ENCODE data around the gene SEMG2. TPM values are rescaled to one million over a fixed set of nuclear protein-coding genes. Genes with fewer than 3 reads are reported as not detected.

The SEMG2 gene
- polyA plus RNA-seq, 1 donor (not counting 4 experiments of a cell fraction or from before 2014, with no cell fraction given), result not detected

DNA sequence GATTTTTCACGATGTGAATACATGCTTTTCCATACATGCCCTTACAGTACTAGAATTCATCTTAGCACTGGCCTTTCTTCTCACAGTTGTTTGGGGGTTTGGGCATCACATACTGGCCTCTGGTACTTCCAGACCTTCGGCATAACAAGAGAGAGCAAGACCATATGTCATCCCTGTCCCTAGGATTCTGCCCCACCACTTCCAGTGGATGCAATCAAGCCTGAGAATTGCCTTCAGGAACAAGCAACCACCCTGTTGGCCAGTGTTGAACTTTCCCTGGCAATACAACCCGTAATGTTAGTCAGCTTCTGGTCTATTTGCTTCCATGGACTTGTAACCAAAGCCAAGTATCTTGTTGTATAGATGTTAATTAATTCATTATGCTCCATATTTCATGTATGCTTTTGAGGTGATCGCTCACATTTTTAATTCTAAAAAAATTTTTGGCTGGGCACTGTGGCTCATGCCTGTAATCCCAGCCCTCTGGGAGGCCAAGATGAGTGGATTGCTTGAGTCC is 48.6 kb downstream of the SEMG2 start:
- no peak for DNase-seq (ENCODE audit: low read depth, low spot score)
- dilution Hi-C loops (cut with MboI; ENCODE audit: extremely low pct_ligation_motif_present, low sequenced_read_pairs), result no loop called here

More for the DNA sequence above, 48.6 kb downstream of the SEMG2 start:
- Histone ChIP-seq H4K20me1 (ENCODE audit: control insufficient read depth, extremely low read depth, insufficient read depth, low read length) (no peaks in the 10 kb centered on the region), H3K36me3 (ENCODE audit: control insufficient read depth in 2 of 2, extremely low read depth in 1 of 2, insufficient read depth in 2 of 2, low read length in 2 of 2) (no peaks in the 10 kb centered on the region), H3K27ac (ENCODE audit: control insufficient read depth, insufficient read depth, low read length) (no peak overlapping the region), H3K79me2 (ENCODE audit: control insufficient read depth, insufficient read depth, low read length) (no peaks in the 10 kb centered on the region), H3K9me1 (ENCODE audit: control insufficient read depth, extremely low read depth, insufficient read depth, low read length) (no peaks in the 10 kb centered on the region), H2AFZ (ENCODE audit: control insufficient read depth, low read length) (no peak overlapping the region), H3K4me3 (ENCODE audit: control insufficient read depth in 2 of 3, extremely low read depth in 1 of 3, insufficient read depth in 2 of 3, low read depth in 1 of 3, low read length in 3 of 3) (no peak overlapping the region), H3K9me3 (ENCODE audit: control insufficient read depth, low read depth, low read length) (no peaks in the 10 kb centered on the region), H3K4me1 (ENCODE audit: control insufficient read depth, extremely low read depth, insufficient read depth, low read length) (no peaks in the 10 kb centered on the region), H3K9ac (ENCODE audit: control insufficient read depth, extremely low read depth, insufficient read depth, low read length) (no peak overlapping the region), H3K4me2 (ENCODE audit: control insufficient read depth, extremely low read depth, insufficient read depth, low read depth, low read length) (no peak overlapping the region), H3K27me3 (ENCODE audit: control insufficient read depth, extremely low read depth, insufficient read depth, low read length) (peaks cover 16% of the 10 kb centered on the region)
- peak; percentile 79 for FAIRE-seq
- TF ChIP-seq EZH2 (IDR thresholded peaks at IDR 0.05; ENCODE audit: low read length), result no peak
- TF ChIP-seq, protein P1, sequence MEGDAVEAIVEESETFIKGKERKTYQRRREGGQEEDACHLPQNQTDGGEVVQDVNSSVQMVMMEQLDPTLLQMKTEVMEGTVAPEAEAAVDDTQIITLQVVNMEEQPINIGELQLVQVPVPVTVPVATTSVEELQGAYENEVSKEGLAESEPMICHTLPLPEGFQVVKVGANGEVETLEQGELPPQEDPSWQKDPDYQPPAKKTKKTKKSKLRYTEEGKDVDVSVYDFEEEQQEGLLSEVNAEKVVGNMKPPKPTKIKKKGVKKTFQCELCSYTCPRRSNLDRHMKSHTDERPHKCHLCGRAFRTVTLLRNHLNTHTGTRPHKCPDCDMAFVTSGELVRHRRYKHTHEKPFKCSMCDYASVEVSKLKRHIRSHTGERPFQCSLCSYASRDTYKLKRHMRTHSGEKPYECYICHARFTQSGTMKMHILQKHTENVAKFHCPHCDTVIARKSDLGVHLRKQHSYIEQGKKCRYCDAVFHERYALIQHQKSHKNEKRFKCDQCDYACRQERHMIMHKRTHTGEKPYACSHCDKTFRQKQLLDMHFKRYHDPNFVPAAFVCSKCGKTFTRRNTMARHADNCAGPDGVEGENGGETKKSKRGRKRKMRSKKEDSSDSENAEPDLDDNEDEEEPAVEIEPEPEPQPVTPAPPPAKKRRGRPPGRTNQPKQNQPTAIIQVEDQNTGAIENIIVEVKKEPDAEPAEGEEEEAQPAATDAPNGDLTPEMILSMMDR (optimal IDR thresholded peaks at IDR 0.05 in 1 of 3, IDR thresholded peaks at IDR 0.05 in 1 of 3, conservative IDR thresholded peaks at IDR 0.05 in 1 of 3; ENCODE audit: extremely low read depth in 1 of 3, insufficient read depth in 2 of 3, low read length in 3 of 3), result no peak

Other genes with a start within 250 kb of the SEMG2 start
- 1.1 to 2.5 TPM (median 1.5 TPM) in 3 replicates for gene KCNS1, start 120.2 kb upstream of the SEMG2 start, polyA plus RNA-seq
- gene WFDC5, start 106.2 kb upstream of the SEMG2 start, polyA plus RNA-seq, result 2.4 to 11.7 TPM (median 5.1 TPM) in 3 replicates
- 0.32 to 2.9 TPM (median 1.8 TPM) in 3 replicates for gene WFDC12, start 96.9 kb upstream of the SEMG2 start, polyA plus RNA-seq
- gene PI3, start 46.5 kb upstream of the SEMG2 start, polyA plus RNA-seq, result 46.4 to 226 TPM (median 71.1 TPM) in 3 replicates
- not detected in 3 replicates for gene SEMG1, start 14.3 kb upstream of the SEMG2 start, polyA plus RNA-seq
- gene SLPI, start 33.2 kb downstream of the SEMG2 start, polyA plus RNA-seq, result 203 to 395 TPM (median 262 TPM) in 3 replicates
- not detected in 3 replicates for gene RBPJL, start 85.5 kb downstream of the SEMG2 start, polyA plus RNA-seq
- 0.08 TPM in 1 of 3 replicates, not detected in the others for gene MATN4, start 86.9 kb downstream of the SEMG2 start, polyA plus RNA-seq
- 114 to 206 TPM (median 140 TPM) in 3 replicates for gene SDC4, start 127.1 kb downstream of the SEMG2 start, polyA plus RNA-seq
- 16.8 to 29.8 TPM (median 22.0 TPM) in 3 replicates for gene SYS1, start 141.8 kb downstream of the SEMG2 start, polyA plus RNA-seq
- not detected in 3 replicates for gene TP53TG5, start 157.0 kb downstream of the SEMG2 start, polyA plus RNA-seq
- 33.8 to 42.3 TPM (median 37.4 TPM) in 3 replicates for gene DBNDD2, start 186.9 kb downstream of the SEMG2 start, polyA plus RNA-seq
- 25.9 to 37.6 TPM (median 26.5 TPM) in 3 replicates for gene PIGT, start 194.8 kb downstream of the SEMG2 start, polyA plus RNA-seq
- 0.44 TPM in 1 of 3 replicates, not detected in the others for gene WFDC2, start 248.4 kb downstream of the SEMG2 start, polyA plus RNA-seq

Measured in keratinocyte (primary cell).